Activated naive CD4-positive, alpha-beta T cell treated with anti-CD3 and anti-CD28 coated beads, Interleukin-2, amount 50 U/mL, for 72 hours (primary cell): ENCODE data around the gene GSTA4. TPM values are rescaled to one million over a fixed set of nuclear protein-coding genes. Genes with fewer than 3 reads are reported as not detected.

Experiments
- ATAC-seq, 2 donors: fragments of 150-1000 bp; cut with Tn5 transposase; 2 replicates each; pipeline ENCODE4 v1.10.0; 2021; ENCODE audit warnings: mild to moderate bottlenecking in 2 of 2, moderate library complexity in 2 of 2
- DNase-seq, 2 donors: peaks; one replicate each; pipeline ENCODE4 v3.0.0; 2021 to 2022; ENCODE audit warnings: low spot score in 2 of 2
- H3K27ac Mint-ChIP-seq, 2 donors: one replicate each; pipeline ENCODE4 v1.8.0; 2022; ENCODE audit warnings: mild to moderate bottlenecking in 2 of 2, mixed read lengths in 2 of 2
- H3K36me3 Mint-ChIP-seq, 2 donors: one replicate each; pipeline ENCODE4 v1.8.0; 2022; ENCODE audit warnings: mixed read lengths in 2 of 2
- H3K9me3 Mint-ChIP-seq, 2 donors: one replicate each; pipeline ENCODE4 v1.8.0; 2022; ENCODE audit warnings: mixed read lengths in 2 of 2
- total RNA-seq, 2 donors: library from RNA; stranded (reverse); gene quantifications; one replicate each; pipeline ENCODE4 v1.2.3, GENCODE V29; 2022

Gene GSTA4
- total RNA-seq, 2 donors from 2014 or later, result 3.0 to 7.9 TPM

GRCh38 chr6:52994031-52994838, 849 bp downstream of the GSTA4 start:
- DNase-seq, result no peak
- Mint-ChIP-seq H3K9me3 (no peaks in the 10 kb centered on the region), H3K36me3 (peaks cover 0 to 9% of the 10 kb centered on the region in 2 donors), H3K27ac (peak overlapping the region; percentile 94 to 99)
- ATAC-seq, result no peak

GRCh38 chr6:52992980-52993920, 1.8 kb downstream of the GSTA4 start:
- H3K36me3 Mint-ChIP-seq, result peaks cover 0 to 9% of the 10 kb centered on the region in 2 donors
- peak overlapping the region in 1 of 2 donors; percentile 46 for H3K27ac Mint-ChIP-seq
- no peaks in the 10 kb centered on the region for H3K9me3 Mint-ChIP-seq
- ATAC-seq (no peak), DNase-seq (no peak)

GRCh38 chr6:52990342-52990741, 4.7 kb downstream of the GSTA4 start:
- Mint-ChIP-seq H3K36me3 (peaks cover 0 to 15% of the 10 kb centered on the region in 2 donors), H3K9me3 (no peaks in the 10 kb centered on the region), H3K27ac (peak overlapping the region; percentile 45 to 48)
- DNase-seq, result no peak
- ATAC-seq, result peak; percentile 25 to 52

GRCh38 chr6:52985228-52985627, 9.9 kb downstream of the GSTA4 start:
- DNase-seq (no peak), ATAC-seq (no peak)
- Mint-ChIP-seq H3K36me3 (peaks cover 5 to 12% of the 10 kb centered on the region in 2 donors), H3K27ac (peak overlapping the region in 1 of 2 donors; percentile 43), H3K9me3 (no peaks in the 10 kb centered on the region)

GRCh38 chr6:52984247-52984646, 10.8 kb downstream of the GSTA4 start:
- DNase-seq (peak in 1 of 2 donors; percentile 31), ATAC-seq (peak; percentile 88 to 92)
- Mint-ChIP-seq H3K36me3 (peaks cover 5 to 12% of the 10 kb centered on the region in 2 donors), H3K9me3 (no peaks in the 10 kb centered on the region), H3K27ac (peak overlapping the region in 1 of 2 donors; percentile 43)

GRCh38 chr6:52983159-52983848, 11.8 kb downstream of the GSTA4 start:
- no peaks in the 10 kb centered on the region for H3K9me3 Mint-ChIP-seq
- ATAC-seq (peak; percentile 39 to 48), DNase-seq (no peak)
- H3K36me3 Mint-ChIP-seq, result peaks cover 5 to 12% of the 10 kb centered on the region in 2 donors
- H3K27ac Mint-ChIP-seq, result no peak overlapping the region

GRCh38 chr6:52982680-52983079, 12.4 kb downstream of the GSTA4 start:
- no peaks in the 10 kb centered on the region for H3K9me3 Mint-ChIP-seq
- ATAC-seq (peak in 1 of 2 donors; percentile 32), DNase-seq (no peak)
- H3K27ac Mint-ChIP-seq, result no peak overlapping the region
- H3K36me3 Mint-ChIP-seq, result peaks cover 5 to 12% of the 10 kb centered on the region in 2 donors

- Mint-ChIP-seq H3K27ac (no peak overlapping the region), H3K36me3 (peaks cover 5 to 8% of the 10 kb centered on the region in 2 donors), H3K9me3 (no peaks in the 10 kb centered on the region)
- ATAC-seq, result no peak
- DNase-seq, result no peak
Measured at GRCh38 chr6:52981222-52981900, 13.7 kb downstream of the GSTA4 start.

- Mint-ChIP-seq H3K9me3 (no peaks in the 10 kb centered on the region), H3K36me3 (no peaks in the 10 kb centered on the region), H3K27ac (peak overlapping the region in 1 of 2 donors; percentile 41)
- DNase-seq (no peak), ATAC-seq (peak; percentile 75 to 97)
Measured at GRCh38 chr6:52976591-52977035, 18.5 kb downstream of the GSTA4 start.

GRCh38 chr6:52976149-52976548, 18.9 kb downstream of the GSTA4 start:
- ATAC-seq (peak; percentile 56 to 63), DNase-seq (no peak)
- Mint-ChIP-seq H3K36me3 (no peaks in the 10 kb centered on the region), H3K9me3 (no peaks in the 10 kb centered on the region), H3K27ac (peak overlapping the region in 1 of 2 donors; percentile 41)

GRCh38 chr6:52975580-52975979, 19.5 kb downstream of the GSTA4 start:
- Mint-ChIP-seq H3K36me3 (no peaks in the 10 kb centered on the region), H3K27ac (no peak overlapping the region), H3K9me3 (no peaks in the 10 kb centered on the region)
- DNase-seq (no peak), ATAC-seq (no peak)

- DNase-seq (no peak), ATAC-seq (no peak)
- no peaks in the 10 kb centered on the region for H3K9me3 Mint-ChIP-seq
- no peaks in the 10 kb centered on the region for H3K36me3 Mint-ChIP-seq
- no peak overlapping the region for H3K27ac Mint-ChIP-seq
Measured at GRCh38 chr6:52972989-52973388, 22.1 kb downstream of the GSTA4 start.

GRCh38 chr6:52969359-52969758, 25.7 kb downstream of the GSTA4 start:
- Mint-ChIP-seq H3K36me3 (no peaks in the 10 kb centered on the region), H3K9me3 (no peaks in the 10 kb centered on the region), H3K27ac (no peak overlapping the region)
- DNase-seq, result no peak
- no peak for ATAC-seq

GRCh38 chr6:52966101-52966500, 29.0 kb downstream of the GSTA4 start:
- no peaks in the 10 kb centered on the region for H3K9me3 Mint-ChIP-seq

GRCh38 chr6:52965380-52965779, 29.7 kb downstream of the GSTA4 start:
- no peaks in the 10 kb centered on the region for H3K36me3 Mint-ChIP-seq
- no peak overlapping the region for H3K27ac Mint-ChIP-seq

More at GRCh38 chr6:52966101-52966500, 29.0 kb downstream of the GSTA4 start:
- no peaks in the 10 kb centered on the region for H3K36me3 Mint-ChIP-seq
- ATAC-seq (no peak), DNase-seq (no peak)
- no peak overlapping the region for H3K27ac Mint-ChIP-seq

GRCh38 chr6:52964318-52964717, 30.8 kb downstream of the GSTA4 start:
- DNase-seq (no peak), ATAC-seq (no peak)
- H3K9me3 Mint-ChIP-seq, result no peaks in the 10 kb centered on the region
- H3K36me3 Mint-ChIP-seq, result no peaks in the 10 kb centered on the region
- H3K27ac Mint-ChIP-seq, result no peak overlapping the region

More at GRCh38 chr6:52965380-52965779, 29.7 kb downstream of the GSTA4 start:
- H3K9me3 Mint-ChIP-seq, result no peaks in the 10 kb centered on the region
- no peak for DNase-seq
- ATAC-seq, result no peak
